Measurements from ENCODE around the gene KCNQ4.

Gene KCNQ4

DNA sequence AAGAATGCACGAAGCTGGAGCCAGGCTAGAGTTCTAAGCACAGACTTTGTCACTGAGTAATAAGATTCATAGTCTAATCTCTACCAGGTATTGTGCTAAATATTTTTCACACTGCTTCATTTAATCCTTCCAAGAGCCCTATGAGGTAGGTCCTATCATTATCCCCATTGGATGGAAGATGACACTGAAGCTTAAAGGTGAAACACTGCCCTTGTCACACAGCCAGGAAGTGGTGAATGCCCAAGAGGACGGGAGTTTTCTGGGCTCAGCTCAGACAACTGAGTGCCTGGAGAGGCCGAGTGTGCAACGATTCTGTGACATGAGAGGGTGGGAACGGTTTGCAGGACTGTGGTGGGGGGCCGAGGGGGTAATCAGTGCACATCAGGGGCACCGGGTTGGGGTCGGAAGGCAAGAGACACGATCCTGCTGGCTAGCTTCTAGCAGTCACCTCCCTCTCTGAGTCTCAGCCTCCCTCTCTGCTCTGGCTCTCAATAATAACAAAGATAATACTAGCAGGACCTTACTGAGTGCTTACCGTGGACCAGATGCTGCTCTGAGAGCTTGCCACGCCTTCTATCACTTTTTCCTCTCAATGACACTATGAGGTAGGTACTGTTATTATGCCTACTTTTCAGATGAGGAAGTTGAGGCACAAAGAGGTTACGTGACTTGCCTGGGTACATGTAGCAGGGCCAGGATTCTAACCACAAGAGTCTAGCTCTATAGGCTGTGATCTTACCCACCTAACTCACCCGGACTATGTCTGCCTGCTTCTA is 12.4 kb downstream of the KCNQ4 start:
- H3K9ac ChIP-seq, result no peak overlapping the region
- H3K27me3 ChIP-seq (ENCODE audit: control insufficient read depth, insufficient read depth, low read length), result no peaks in the 10 kb centered on the region
- no peaks in the 10 kb centered on the region for H3K36me3 ChIP-seq (ENCODE audit: control insufficient read depth, insufficient read depth, low read length)
- H2AFZ ChIP-seq, result no peak overlapping the region
- no peaks in the 10 kb centered on the region for H3K4me1 ChIP-seq
- H3K27ac ChIP-seq, result no peak overlapping the region
- no peak overlapping the region for H3K4me3 ChIP-seq (ENCODE audit: low read depth, low read length)
- TF ChIP-seq CTCF (IDR thresholded peaks at IDR 0.05), result no peak
- no peaks in the 10 kb centered on the region for H3K9me3 ChIP-seq (ENCODE audit: control insufficient read depth, low read length)
- H3K4me2 ChIP-seq (ENCODE audit: low read length), result no peak overlapping the region
- H3K79me2 ChIP-seq, result no peaks in the 10 kb centered on the region

- Histone ChIP-seq H3K27me3 (ENCODE audit: control insufficient read depth, insufficient read depth, low read length) (no peaks in the 10 kb centered on the region), H2AFZ (no peak overlapping the region), H3K4me2 (ENCODE audit: low read length) (no peak overlapping the region), H3K36me3 (ENCODE audit: control insufficient read depth, insufficient read depth, low read length) (no peaks in the 10 kb centered on the region), H3K9ac (no peak overlapping the region), H3K4me3 (ENCODE audit: low read depth, low read length) (no peak overlapping the region), H3K27ac (no peak overlapping the region), H3K4me1 (no peaks in the 10 kb centered on the region), H3K79me2 (no peaks in the 10 kb centered on the region), H3K9me3 (ENCODE audit: control insufficient read depth, low read length) (no peaks in the 10 kb centered on the region)
- TF ChIP-seq CTCF (IDR thresholded peaks at IDR 0.05), result no peak
Measured at GRCh38 chr1:40796939-40797667, 13.5 kb downstream of the KCNQ4 start.

DNA sequence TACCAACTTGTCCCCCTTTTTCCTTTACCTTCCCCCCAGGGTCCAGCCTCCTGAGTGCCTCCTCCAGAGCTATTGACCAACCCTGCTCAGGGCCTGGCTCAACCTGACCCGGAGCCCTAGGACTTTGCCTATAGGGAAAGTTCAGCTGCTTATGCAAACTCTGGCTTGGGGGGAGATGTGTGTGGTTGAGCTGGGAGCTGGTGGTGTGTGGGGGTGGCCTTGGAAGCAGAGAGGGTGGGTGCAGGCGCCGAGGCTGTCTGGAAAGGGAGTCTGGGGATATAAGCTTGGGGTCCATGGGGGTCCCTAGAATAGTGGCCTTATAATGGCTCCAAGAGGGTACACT is 14.1 kb downstream of the KCNQ4 start:
- Histone ChIP-seq H3K9me3 (ENCODE audit: control insufficient read depth, low read length) (no peaks in the 10 kb centered on the region), H3K79me2 (no peaks in the 10 kb centered on the region), H3K27me3 (ENCODE audit: control insufficient read depth, insufficient read depth, low read length) (no peaks in the 10 kb centered on the region), H2AFZ (no peak overlapping the region), H3K9ac (no peak overlapping the region), H3K36me3 (ENCODE audit: control insufficient read depth, insufficient read depth, low read length) (no peaks in the 10 kb centered on the region), H3K4me1 (no peaks in the 10 kb centered on the region), H3K4me2 (ENCODE audit: low read length) (no peak overlapping the region), H3K27ac (no peak overlapping the region), H3K4me3 (ENCODE audit: low read depth, low read length) (no peak overlapping the region)
- TF ChIP-seq CTCF (IDR thresholded peaks at IDR 0.05), result no peak

GRCh38 chr1:40798366-40799281 is 15.0 kb downstream of the KCNQ4 start:
- no peaks in the 10 kb centered on the region for H3K79me2 ChIP-seq
- no peak overlapping the region for H3K4me3 ChIP-seq (ENCODE audit: low read depth, low read length)
- TF ChIP-seq CTCF (IDR thresholded peaks at IDR 0.05), result no peak
- no peaks in the 10 kb centered on the region for H3K36me3 ChIP-seq (ENCODE audit: control insufficient read depth, insufficient read depth, low read length)
- H3K27me3 ChIP-seq (ENCODE audit: control insufficient read depth, insufficient read depth, low read length), result no peaks in the 10 kb centered on the region
- no peak overlapping the region for H3K27ac ChIP-seq
- no peak overlapping the region for H3K9ac ChIP-seq
- H2AFZ ChIP-seq, result no peak overlapping the region
- no peak overlapping the region for H3K4me2 ChIP-seq (ENCODE audit: low read length)
- H3K4me1 ChIP-seq, result no peaks in the 10 kb centered on the region
- no peaks in the 10 kb centered on the region for H3K9me3 ChIP-seq (ENCODE audit: control insufficient read depth, low read length)

Data from parathyroid adenoma (tissue), 2 donors.